ENCODE data around the gene TEX52. TPM values are rescaled to one million over a fixed set of nuclear protein-coding genes. Genes with fewer than 3 reads are reported as not detected.
A peak's percentile ranks its signal among the peaks of the same experiment; 100 is the strongest.

Gene TEX52
- total and polyA plus RNA-seq, 10 of the 15 experiments (the other 5 are each of a cell fraction or from before 2014, with no cell fraction given), result 0.23 TPM; not detected in 9

GRCh38 chr12:2877047-2877952, 20.5 kb upstream of the TEX52 start, which contains the start of the genes FOXM1 and RHNO1:
Gene FOXM1 (minus strand): TSS chr12:2877174. CDS start chr12:2874478, 2,696 bp downstream.
Gene RHNO1 (plus strand): TSS chr12:2877223. CDS start chr12:2885367, 8,144 bp downstream.
- DNase-seq (ENCODE audit: low read depth, low spot score) (no peak), ATAC-seq (peak; percentile 86), FAIRE-seq (no peak)
- ChIA-PET RAD21 (ENCODE audit: unreplicated experiment) (no interaction called here), POLR2A (interaction anchor here (0.8 to 1.4 kb wide), 4 partner anchors 9 to 63 kb away, joined by 3 to 7 read pairs (median 4); partner anchors contain the start of gene TULP3), CTCF (interaction anchor here (0.7 to 2.1 kb wide), 4 partner anchors 9 to 67 kb away, joined by 3 to 13 read pairs (median 6); no protein-coding TSS in a partner anchor), SMC1A (ENCODE audit: uncharacterized antibody, unreplicated experiment) (interaction anchor here (0.8 to 1.7 kb wide), 2 partner anchors 9 to 81 kb away, joined by 3 to 4 read pairs; no protein-coding TSS in a partner anchor)
- peak within 1 kb of the TSS; percentile 100 for H3K9ac ChIP-seq (ENCODE audit: control insufficient read depth, insufficient read depth, low read length)
- in situ Hi-C loops (cut with MboI), result no loop called here
- no peaks in the 10 kb centered on the region for H3K9me3 ChIP-seq (replicated peaks; ENCODE audit: control insufficient read depth, insufficient read depth, low read length)
- peaks cover 0 to 5% of the 10 kb centered on the region in 2 experiments; a peak in 2 of 4 replicates for H3K36me3 ChIP-seq (ENCODE audit: control insufficient read depth in 2 of 2, insufficient read depth in 2 of 2, low read length in 1 of 2)
- peak within 1 kb of the TSS; percentile 93 for H3K4me3 ChIP-seq
- intact Hi-C loops (cut with micrococcal nuclease; ENCODE audit: unreplicated experiment), result loop anchor here (2.0 kb wide), 1 partner anchor 64 kb away; the partner anchor contains the start of gene ITFG2
- H2AFZ ChIP-seq (ENCODE audit: control insufficient read depth, low read depth, low read length), result peak within 1 kb of the TSS; percentile 96
- peaks cover 76% of the 10 kb centered on the region for H3K79me2 ChIP-seq (ENCODE audit: control insufficient read depth, insufficient read depth, low read length)
- no peaks in the 10 kb centered on the region for H4K20me1 ChIP-seq (ENCODE audit: control insufficient read depth, insufficient read depth)
- BruUV-seq (replicated peaks), result TSS peak; percentile 86
- WGBS (ENCODE audit: insufficient coverage, insufficient replicate concordance, low lambda C conversion rate, missing lambda C conversion rate), result under 1% methylated on average over 49 of the region's 70 CpGs
- no peaks in the 10 kb centered on the region for H3K27me3 ChIP-seq (replicated peaks in 1 of 2; ENCODE audit: control insufficient read depth in 2 of 2, insufficient read depth in 2 of 2, low read length in 1 of 2)
- peak within 1 kb of the TSS; percentile 94 for H3K4me2 ChIP-seq (ENCODE audit: control insufficient read depth, insufficient read depth)
- H3K27ac ChIP-seq (ENCODE audit: control insufficient read depth, insufficient read depth), result peak within 1 kb of the TSS; percentile 98
- H3K4me1 ChIP-seq (ENCODE audit: control insufficient read depth, insufficient read depth, low read length), result peaks cover 11% of the 10 kb centered on the region
- TF ChIP-seq FOXK2 (IDR thresholded peaks at IDR 0.05) (no peak), CUX1 (IDR thresholded peaks at IDR 0.05; ENCODE audit: insufficient replicate concordance, low read depth, low read length) (no peak), PAX5 (IDR thresholded peaks at IDR 0.05; ENCODE audit: borderline replicate concordance, low read depth, low read length) (peak; percentile 55; the same call in 1 of the 2 replicates), PRDM15 (CRISPR knock-in tag; IDR thresholded peaks at IDR 0.05) (peak; percentile 82), BMI1 (IDR thresholded peaks at IDR 0.05; ENCODE audit: borderline replicate concordance) (no peak), RELB (IDR thresholded peaks at IDR 0.05; ENCODE audit: low read depth) (peak; percentile 67), LARP7 (IDR thresholded peaks at IDR 0.05) (peak; percentile 45; the same call in 1 of the 2 replicates), MLLT1 (IDR thresholded peaks at IDR 0.05) (0 out of 2 replicates have a peak, but pooled peaks have one; percentile 64)
